Measurements from ENCODE around the gene HOMER3.
"Not testable (repeated sequence)": the region's sequence is repeated elsewhere in the genome, so short reads cannot be mapped to it uniquely, and the experiment has no call there.

Gene HOMER3

DNA sequence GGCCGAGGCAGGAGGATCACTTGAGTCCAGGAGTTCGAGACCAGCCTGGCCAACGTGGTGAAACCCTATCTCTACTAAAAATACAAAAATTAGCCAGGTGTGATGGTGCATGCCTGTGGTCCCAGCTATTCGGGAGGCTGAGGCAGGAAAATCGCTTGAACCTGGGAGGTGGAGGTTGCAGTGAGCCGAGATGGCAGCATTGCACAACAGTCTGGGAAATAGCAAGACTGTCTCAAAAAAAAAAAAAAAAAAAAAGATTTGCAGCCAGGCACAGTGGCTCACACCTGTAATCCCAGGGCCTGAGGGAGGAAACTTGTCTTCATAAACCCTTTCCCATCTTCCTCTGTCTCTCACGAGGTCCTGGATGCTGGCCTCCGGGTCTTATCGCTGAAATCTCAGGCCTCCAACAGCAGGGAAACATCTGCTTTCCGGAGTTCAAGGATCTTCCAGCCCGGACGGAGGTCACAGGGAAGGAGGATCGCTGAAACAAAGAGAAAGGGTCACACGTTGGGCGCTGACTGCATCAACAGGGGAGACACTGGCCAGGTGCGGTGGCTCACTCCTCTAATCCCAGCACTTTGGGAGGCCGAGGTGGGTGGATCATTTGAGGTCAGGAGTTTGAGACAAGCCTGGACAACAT lies 11.5 kb upstream of the HOMER3 start:
- not testable (repeated sequence) for DNase-seq

DNA sequence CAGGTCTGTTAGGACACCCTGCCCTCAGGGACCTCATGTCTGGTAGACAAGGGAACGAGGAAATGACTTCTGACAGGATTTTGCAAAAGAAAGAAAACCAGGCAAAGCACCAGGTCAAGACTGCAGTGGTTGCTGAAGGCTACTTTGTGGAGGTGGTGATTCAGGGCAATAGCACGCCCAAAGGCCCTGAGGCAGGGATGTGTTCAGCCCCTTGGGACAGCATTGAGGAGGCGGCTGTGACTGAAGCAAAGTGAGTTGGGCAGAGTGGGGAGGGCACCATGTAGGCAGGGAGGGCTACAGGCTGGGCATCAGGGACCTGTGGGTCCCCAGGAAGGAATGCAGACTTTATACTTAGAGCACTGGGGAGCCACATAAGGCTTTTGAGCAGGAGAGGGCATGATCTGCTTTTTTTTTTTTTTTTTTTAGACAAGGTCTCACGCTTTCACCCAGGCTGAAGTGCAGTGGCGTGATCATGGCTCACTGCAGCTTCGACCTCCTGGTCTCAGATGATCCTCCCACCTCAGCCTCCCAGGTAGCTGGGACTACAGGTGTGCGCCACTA lies 10.8 kb upstream of the HOMER3 start:
- DNase-seq, result no peak

DNA sequence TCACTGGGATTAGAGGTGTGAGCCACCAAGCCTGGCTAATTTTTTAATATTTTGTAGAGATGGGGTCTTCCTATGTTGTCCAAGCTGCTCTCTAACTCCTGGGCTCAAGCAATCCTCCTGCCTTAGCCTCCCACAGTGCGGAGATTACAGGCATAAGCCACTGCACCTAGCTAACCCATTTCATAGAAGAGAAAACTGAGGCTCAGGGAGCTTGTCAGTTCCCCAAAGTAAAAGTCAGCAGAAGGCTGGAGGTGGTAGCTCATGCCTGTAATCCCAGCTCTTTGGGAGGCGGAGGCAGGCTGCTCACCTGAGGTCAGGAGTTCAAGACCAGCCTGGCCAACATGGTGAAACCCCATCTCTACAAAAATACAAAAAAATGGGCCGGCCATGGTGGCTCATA lies 8.8 kb upstream of the HOMER3 start:
- DNase-seq, result no peak

- DNase-seq, result no peak
Measured at GRCh38 chr19:18948976-18949356, 7.9 kb upstream of the HOMER3 start.

GRCh38 chr19:18948075-18948975 lies 7.3 kb upstream of the HOMER3 start:
- DNase-seq, result no peak

DNA sequence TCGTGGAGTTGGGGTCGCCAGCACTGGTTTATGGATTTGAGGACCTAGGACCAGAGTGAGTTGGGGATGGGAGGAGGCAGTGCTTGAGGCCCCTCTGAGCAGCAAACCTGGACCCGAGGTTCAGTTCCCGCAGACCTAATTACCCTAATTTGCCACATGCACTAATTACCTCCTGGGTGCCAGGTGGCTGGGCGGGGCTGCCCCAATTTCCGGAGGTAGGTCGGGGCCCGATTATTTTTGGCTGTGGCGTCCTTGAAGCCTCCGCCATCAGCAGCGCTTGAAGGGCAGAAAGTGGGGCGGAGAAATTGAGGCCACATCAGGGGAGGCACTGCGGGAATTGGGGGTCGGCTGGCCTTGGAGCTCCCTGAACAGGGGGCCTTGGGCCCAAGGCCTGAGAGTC lies 5.9 kb upstream of the HOMER3 start:
- no peak for DNase-seq

DNA sequence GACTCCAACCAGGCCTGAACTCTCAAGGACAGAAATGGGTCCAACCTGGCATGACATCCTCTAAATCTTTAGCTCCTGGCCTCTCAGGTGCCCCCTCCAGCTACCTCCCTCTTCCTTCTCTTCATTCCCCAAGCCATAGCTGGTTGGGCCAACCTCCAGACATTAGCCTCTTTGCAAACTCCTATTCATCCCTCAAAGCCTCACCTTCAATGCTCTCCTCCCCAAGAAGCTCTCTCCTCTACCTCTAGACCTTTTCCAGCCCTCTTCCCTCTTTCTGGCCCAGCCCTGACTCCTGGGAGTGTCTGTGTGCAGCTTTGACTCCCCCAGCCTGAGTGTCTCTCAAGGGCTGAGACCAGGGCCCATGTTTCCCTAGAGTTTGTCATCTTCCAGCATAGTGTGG lies 5.3 kb upstream of the HOMER3 start:
- no peak for DNase-seq

- DNase-seq, result no peak
Measured at GRCh38 chr19:18945297-18945696, 4.3 kb upstream of the HOMER3 start.

DNA sequence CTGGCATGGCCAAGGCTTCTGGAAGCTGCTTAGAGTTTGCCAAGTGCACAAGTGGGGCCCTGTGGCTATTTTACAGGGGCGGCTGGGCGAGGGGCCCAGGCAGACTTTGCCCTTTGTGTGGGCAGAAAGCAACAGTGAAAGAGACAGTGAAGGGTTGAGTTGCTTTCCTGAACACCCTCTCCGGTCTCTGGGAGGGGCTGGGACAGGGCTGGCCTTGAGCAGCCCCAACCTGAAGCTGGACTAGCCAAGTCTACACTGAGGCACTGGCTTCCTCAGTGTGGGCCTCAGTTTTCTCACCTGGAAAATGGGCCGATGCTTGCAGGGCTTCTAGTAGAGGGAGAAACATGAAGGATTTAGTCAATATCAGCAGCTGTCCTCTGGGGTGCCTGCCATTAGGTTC lies 2.4 kb upstream of the HOMER3 start:
- no peak for DNase-seq

DNA sequence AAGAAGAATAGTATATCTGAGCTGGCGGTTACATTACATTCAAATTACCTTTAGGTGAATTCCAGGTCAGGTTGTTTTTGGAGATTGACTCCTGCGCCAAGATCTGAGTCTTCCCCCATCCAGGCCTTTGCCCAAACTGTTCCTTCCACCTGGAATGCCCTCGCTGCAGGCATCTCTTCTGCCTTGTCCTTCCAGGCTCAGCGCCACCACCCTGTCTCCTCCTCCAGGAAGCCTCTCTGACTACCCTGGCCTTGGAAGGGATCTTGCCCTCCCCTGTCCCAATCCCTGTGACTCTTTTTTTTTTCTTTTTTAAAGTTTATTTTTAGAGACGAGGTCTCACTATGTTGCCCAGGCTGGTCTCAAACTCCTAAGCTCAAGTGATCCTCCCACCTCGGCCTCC lies 1.7 kb upstream of the HOMER3 start:
- DNase-seq, result no peak

GRCh38 chr19:18941628-18942354 lies 774 bp upstream of the HOMER3 start:
- DNase-seq, result no peak

DNA sequence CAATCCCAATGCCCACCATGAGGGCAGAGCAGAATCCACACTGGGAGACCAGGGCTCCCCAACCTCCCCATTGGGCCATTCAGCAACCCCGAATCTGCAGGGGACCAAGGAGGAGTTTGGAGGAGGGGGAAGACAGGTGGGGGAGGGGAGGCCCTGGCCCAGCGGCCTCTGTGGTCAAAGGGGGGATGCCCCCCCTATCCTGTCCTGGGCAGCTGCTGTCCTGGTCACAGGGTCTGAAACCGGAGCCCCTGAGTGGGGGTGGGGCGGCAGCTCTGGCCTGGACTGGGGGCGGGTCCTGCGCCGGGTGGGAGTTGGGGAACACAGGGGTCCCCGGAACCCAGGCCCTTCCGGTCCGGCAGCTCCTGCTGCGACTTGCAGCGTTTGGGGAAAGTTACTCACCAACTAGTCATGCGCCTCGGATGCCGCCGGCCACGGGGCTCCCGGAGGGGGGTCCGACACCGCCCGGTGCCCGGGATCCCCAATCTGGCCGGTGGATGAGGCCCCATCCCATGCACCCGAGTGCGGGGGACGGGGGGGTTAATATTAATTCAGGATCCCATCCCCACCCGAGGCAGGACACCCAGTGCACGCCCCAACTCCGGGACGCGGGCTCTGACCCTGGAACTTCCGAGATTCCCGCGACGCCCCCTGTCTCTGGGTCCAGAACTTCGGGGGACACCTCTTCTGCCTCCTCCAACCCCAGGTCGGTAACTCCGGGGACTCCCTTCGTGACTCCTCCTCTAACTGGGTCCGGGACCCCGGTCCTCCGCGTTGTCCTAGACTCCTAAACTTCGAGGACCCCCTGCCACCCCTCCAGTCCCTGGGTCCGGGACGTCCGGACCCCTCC lies 872 bp downstream of the HOMER3 start:
- DNase-seq, result no peak

- DNase-seq, result no peak
Measured at GRCh38 chr19:18939163-18939562, 1.9 kb downstream of the HOMER3 start.

DNA sequence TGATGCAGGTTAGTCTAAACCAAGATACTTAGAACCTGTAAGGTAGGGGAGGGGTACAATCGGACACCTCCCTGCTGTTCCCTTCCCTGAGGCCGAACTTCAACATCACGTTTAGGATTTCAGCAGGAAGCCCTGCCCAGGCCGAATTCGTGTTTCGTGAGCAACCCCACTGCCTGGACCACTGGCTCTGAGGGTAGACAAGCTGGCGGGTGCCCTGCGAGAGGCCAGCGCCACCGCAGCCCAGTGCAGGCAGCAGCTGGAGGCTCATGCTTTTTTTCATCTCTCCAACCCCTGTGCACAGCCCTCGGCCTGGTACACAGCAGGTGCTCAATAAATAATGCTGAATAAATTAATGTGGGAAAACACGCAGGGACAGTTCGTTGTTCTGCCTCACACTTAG lies 7.7 kb downstream of the HOMER3 start:
- DNase-seq, result no peak

DNA sequence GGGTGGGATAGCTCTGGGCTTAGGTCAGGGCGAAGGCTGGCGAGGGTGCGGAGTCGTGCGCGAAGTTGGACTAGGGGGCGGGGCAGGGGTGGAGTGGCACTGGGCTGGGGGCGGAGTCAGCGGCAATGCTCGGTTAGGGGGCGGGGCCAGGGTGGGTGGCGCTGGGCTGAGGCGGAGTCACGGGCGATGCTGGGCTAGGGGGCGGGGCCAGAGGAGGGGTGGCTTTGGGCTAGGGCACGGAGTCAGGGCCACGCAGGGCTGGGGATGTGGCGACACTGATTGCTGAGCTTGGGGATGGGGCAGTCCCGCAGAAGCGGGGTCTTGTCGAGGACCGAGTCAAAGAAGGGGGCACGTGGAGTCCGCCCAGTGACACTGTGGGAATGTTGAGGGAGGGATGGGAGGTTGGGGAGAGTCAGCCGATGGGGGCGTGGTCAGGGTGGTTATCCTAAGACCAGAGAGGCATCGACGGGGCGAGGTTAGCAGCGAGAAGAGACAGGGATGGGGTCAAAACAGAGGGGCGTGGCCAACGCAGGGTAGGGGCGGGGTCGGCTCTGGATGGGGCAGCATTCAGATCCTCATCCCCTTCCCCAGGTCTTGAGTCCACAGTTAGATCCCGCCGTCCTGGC lies 8.7 kb downstream of the HOMER3 start:
- DNase-seq, result peak; percentile 86 to 87

DNA sequence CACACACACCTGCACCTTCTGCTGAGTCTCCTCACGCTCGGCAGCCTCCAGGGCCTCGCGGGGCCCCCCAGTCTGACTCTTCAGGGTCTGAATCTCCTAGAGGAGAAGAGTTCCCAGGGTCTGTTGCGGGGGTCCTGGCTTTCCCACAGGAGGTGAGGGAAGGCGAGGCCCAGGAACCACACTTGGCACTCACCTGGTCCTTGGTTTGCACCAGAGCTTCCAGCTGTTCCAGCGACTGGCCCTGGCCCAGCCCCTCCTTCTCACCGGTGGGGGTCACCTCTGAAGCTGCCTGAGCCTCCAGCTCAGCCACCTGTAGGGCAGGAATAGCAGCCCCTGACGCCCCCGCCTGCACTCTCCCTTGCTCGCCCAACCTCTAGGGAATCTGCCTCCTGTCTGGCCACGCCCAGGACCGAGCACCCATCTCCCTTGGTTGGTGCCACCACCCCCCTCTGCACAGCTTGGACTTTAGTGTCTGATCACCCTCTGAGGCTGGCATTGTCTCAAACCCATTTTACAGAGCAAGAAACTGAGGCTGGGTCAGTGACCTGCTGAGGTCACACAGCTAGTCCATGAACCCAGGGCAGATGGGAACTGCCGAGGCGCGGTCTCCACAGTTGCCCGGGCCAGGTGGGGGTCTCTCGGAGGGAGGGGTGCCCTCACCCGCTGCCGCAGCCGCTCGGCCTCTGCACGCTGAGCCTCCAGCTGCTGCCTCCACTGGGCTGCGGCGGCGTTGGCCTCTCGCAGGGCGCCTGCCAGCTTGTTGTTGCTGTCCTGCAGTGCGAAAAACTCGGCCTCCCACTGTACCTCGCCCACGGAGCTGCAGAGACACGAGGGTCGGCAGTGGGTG lies 9.5 kb downstream of the HOMER3 start:
- DNase-seq, result no peak

DNA sequence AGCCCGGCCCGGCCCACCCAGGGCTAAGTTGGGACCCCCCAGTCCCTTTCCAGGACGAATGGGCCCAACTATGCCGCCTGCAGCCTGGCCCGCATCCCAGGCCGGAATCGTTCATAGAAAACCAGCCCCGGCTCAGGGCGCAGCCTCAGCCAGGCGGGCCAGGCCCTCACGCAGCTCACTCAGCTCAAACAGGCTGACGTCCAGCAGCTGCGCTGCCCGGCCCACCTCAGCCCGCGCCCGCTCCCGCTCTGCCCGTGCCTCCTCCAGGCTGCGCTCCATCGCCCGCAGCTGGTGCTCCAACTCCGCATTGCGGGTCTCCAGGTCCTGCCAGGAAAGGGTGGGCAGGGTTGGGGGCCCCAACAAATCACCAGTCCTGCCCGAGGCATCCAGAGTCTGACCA lies 11.7 kb downstream of the HOMER3 start:
- DNase-seq, result no peak

DNA sequence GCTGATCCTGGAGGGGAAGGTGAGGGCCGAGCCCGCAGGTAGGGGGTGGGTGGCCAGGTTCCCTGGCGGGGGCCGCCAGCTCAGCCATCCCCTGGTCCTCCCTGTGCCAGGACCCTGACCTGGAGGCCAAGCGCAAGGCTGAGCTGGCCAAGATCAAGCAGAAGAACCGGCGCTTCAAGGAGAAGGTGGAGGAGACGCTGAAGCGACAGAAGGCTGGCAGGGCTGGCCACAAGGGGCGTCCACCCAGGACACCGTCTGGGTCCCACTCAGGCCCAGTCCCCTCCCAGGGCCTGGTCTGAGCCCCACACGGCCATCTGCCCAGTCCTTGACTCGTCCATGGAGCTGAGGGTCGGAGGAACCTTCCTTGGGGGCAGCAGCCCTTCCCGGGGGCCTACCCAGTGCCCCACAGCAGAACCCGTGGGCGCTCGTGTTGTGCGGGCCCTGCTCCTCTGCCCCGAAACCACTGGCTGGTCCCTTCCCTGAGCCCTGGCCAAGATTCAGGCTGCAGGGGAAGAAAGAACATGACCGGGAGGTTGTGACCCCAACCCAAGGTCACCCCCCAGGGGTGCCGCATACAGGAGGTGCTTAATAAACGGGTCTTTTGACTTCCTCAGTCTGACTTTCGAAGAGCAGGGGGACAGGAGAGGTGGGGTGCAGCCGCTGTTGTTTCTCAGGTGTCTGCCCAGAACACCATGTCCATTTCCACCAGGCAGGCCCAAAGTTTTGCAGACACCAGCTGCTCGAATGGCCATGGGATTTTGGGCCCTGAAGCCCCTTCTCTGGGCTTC lies 12.8 kb downstream of the HOMER3 start:
- DNase-seq, result no peak

- DNase-seq, result no peak
Measured at GRCh38 chr19:18924684-18925213, 16.3 kb downstream of the HOMER3 start.
